GM23338 (cell line): Measurements from ENCODE around the gene MPPED1. TPM values are rescaled to one million over a fixed set of nuclear protein-coding genes. Genes with fewer than 3 reads are reported as not detected.

Experiments
- ATAC-seq: fragments of 200-7000 bp; cut with Tn5 transposase; 3 replicates; pipeline ENCODE4 v1.9.1; 2020
- DNase-seq: peaks from one replicate; pipeline ENCODE4 v3.0.0-alpha.2; 2015; ENCODE audit warnings: low spot score
- H2AFZ ChIP-seq: fragments of 200-600 bp; sonication (generic); 2 replicates; pipeline ENCODE4 v1.8.0; 2016; ENCODE audit warnings: antibody characterized with exemption, mild to moderate bottlenecking, moderate library complexity
- H3F3A ChIP-seq: fragments of 200-600 bp; sonication (generic); replicated peaks from 2 replicates; pipeline ENCODE4 v1.8.0; 2017; ENCODE audit warnings: antibody characterized with exemption, mixed run types, low read depth
- H3K27ac ChIP-seq: fragments of 200-600 bp; sonication (generic); 2 replicates; pipeline ENCODE4 v1.6.1; 2016; ENCODE audit warnings: low read depth
- H3K27me3 ChIP-seq: fragments of 200-600 bp; sonication (generic); 2 replicates; pipeline ENCODE4 v1.8.0; 2016; ENCODE audit warnings: mild to moderate bottlenecking, mixed run types, moderate library complexity; ENCODE audit not compliant: insufficient read depth
- H3K36me3 ChIP-seq: fragments of 200-600 bp; sonication (generic); 2 replicates; pipeline ENCODE4 v1.8.0; 2016; ENCODE audit warnings: mild to moderate bottlenecking; ENCODE audit not compliant: insufficient read depth
- H3K4me1 ChIP-seq: fragments of 200-600 bp; sonication (generic); 2 replicates; pipeline ENCODE4 v1.8.0; 2016; ENCODE audit warnings: mild to moderate bottlenecking, moderate library complexity; ENCODE audit not compliant: insufficient read depth
- H3K4me2 ChIP-seq: fragments of 200-600 bp; sonication (generic); 2 replicates; pipeline ENCODE4 v1.7.1; 2017; ENCODE audit warnings: mixed run types
- H3K4me3 ChIP-seq: fragments of 200-600 bp; sonication (generic); 2 replicates; pipeline ENCODE4 v1.6.1; 2016; ENCODE audit warnings: mixed run types
- H3K79me2 ChIP-seq: fragments of 200-600 bp; sonication (generic); replicated peaks from 2 replicates; pipeline ENCODE4 v1.8.0; 2017; ENCODE audit warnings: mild to moderate bottlenecking; ENCODE audit not compliant: insufficient read depth
- H3K9me2 ChIP-seq: fragments of 200-600 bp; sonication (generic); 2 replicates; pipeline ENCODE4 v1.8.0; 2017; ENCODE audit not compliant: insufficient read depth
- H4K20me1 ChIP-seq: fragments of 200-600 bp; sonication (generic); replicated peaks from 2 replicates; pipeline ENCODE4 v1.8.0; 2017; ENCODE audit warnings: mild to moderate bottlenecking; ENCODE audit not compliant: insufficient read depth
- H3K27ac Mint-ChIP-seq: 2 replicates; pipeline ENCODE4 v1.8.0; 2020; ENCODE audit warnings: inconsistent platforms, mild to moderate bottlenecking, moderate library complexity, mixed read lengths
- H3K27me3 Mint-ChIP-seq: 3 replicates; pipeline ENCODE4 v1.8.0; 2022; ENCODE audit warnings: low read depth, mild to moderate bottlenecking, moderate library complexity, mixed read lengths, inconsistent platforms; ENCODE audit not compliant: insufficient read depth, poor library complexity
- H3K36me3 Mint-ChIP-seq: 3 replicates; pipeline ENCODE4 v1.8.0; 2021; ENCODE audit warnings: low read depth, mild to moderate bottlenecking, inconsistent platforms, moderate library complexity, mixed read lengths
- H3K4me1 Mint-ChIP-seq: 3 replicates; pipeline ENCODE4 v1.8.0; 2020; ENCODE audit warnings: mild to moderate bottlenecking, inconsistent platforms, mixed read lengths
- H3K4me3 Mint-ChIP-seq: 3 replicates; pipeline ENCODE4 v1.8.0; 2021; ENCODE audit warnings: moderate library complexity, mild to moderate bottlenecking, inconsistent platforms, mixed read lengths
- H3K9me3 Mint-ChIP-seq: 3 replicates; pipeline ENCODE4 v1.8.0; 2020; ENCODE audit warnings: moderate library complexity, mild to moderate bottlenecking, inconsistent platforms, mixed read lengths
- EZH2phosphoT487 ChIP-seq: fragments of 200-600 bp; sonication (generic); IDR thresholded peaks from one replicate; pipeline ENCODE4 v1.8.1; 2018; ENCODE audit warnings: antibody characterized with exemption; ENCODE audit not compliant: unreplicated experiment
- JUNB ChIP-seq: IDR thresholded peaks from one replicate; pipeline ENCODE4 v1.6.1; 2016; ENCODE audit warnings: antibody characterized with exemption; ENCODE audit not compliant: unreplicated experiment
- REST ChIP-seq: IDR thresholded peaks from one replicate; pipeline ENCODE4 v1.6.1; 2018; ENCODE audit warnings: antibody characterized with exemption; ENCODE audit not compliant: unreplicated experiment
- ZNF331 ChIP-seq: fragments of 250-450 bp; sonication (Bioruptor Pico); IDR thresholded peaks from 2 replicates; pipeline ENCODE4 v1.5.0; 2020; ENCODE audit warnings: low read depth, mild to moderate bottlenecking, moderate library complexity
- ZNF462 ChIP-seq: fragments of 250-450 bp; sonication (Bioruptor Pico); IDR thresholded peaks from 2 replicates; pipeline ENCODE4 v1.5.0; 2020; ENCODE audit warnings: mild to moderate bottlenecking, moderate library complexity
- polyA plus RNA-seq: library from polyadenylated mRNA; unstranded; fragments of >200 nt; fragmentation: Nextera tagmentation; extraction: Ambion mirVana; gene quantifications from 2 replicates; pipeline ENCODE4 v1.2.1, GENCODE V29; 2016
- total RNA-seq: library from RNA; depleted of rRNA; stranded (reverse); fragments of >200 nt; shearing (Covaris generic); gene quantifications from 2 replicates; pipeline ENCODE4 v1.2.3, GENCODE V29; 2014

MPPED1 gene
- total and polyA plus RNA-seq, 2 experiments from 2014 or later, result 0.56 TPM; not detected in 1

GRCh38 chr22:43419371-43420080 is 7.7 kb downstream of the MPPED1 start (continued):
- no peak for TF ChIP-seq REST
- TF ChIP-seq ZNF462, result no peak
- no peak for TF ChIP-seq ZNF331
- no peak for TF ChIP-seq JUNB

GRCh38 chr22:43421046-43421665 is 9.3 kb downstream of the MPPED1 start:
- Mint-ChIP-seq H3K27ac (no peak overlapping the region), H3K9me3 (no peaks in the 10 kb centered on the region; the same call in 2 of the 3 replicates), H3K36me3 (no peaks in the 10 kb centered on the region), H3K4me1 (peaks cover 24% of the 10 kb centered on the region), H3K27me3 (peaks cover 12% of the 10 kb centered on the region), H3K4me3 (no peak overlapping the region)
- H3K79me2 ChIP-seq, result no peaks in the 10 kb centered on the region
- no peaks in the 10 kb centered on the region for H3K9me2 ChIP-seq
- no peak for TF ChIP-seq EZH2phosphoT487
- H3K36me3 ChIP-seq, result no peaks in the 10 kb centered on the region
- H3F3A ChIP-seq, result no peaks in the 10 kb centered on the region
- H3K27ac ChIP-seq, result no peak overlapping the region
- H3K4me3 ChIP-seq, result no peak overlapping the region
- H3K4me1 ChIP-seq, result no peaks in the 10 kb centered on the region
- no peaks in the 10 kb centered on the region for H3K27me3 ChIP-seq
- DNase-seq (no peak), ATAC-seq (no peak)
- no peak overlapping the region for H2AFZ ChIP-seq
- H3K4me2 ChIP-seq, result no peak overlapping the region
- H4K20me1 ChIP-seq, result no peaks in the 10 kb centered on the region
